ENCODE data around the gene MBNL2.

MBNL2 gene

DNA sequence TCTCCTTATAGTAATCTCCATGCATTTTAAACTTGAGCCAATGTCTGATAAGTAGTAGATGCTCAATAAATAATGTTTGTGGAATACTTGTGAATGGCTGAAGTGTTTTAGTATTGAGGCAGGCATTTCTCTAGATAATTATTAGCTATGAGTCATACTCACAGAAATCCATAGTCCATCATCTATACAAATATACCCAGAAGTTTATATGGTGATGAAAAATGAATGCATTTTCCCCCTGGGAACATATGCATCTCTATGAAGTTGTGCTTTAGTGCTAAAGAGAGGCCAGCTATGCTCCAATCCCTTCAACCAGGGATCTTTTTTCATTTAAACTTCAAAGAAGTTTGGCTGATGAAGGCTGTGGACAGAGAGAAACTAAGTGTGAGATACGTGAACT, 17.2 kb downstream of the MBNL2 start:
- no peaks in the 10 kb centered on the region for H3K9me3 ChIP-seq (ENCODE audit: control insufficient read depth, insufficient read depth, low read length)
- no peaks in the 10 kb centered on the region for H3K9me2 ChIP-seq (replicated peaks; ENCODE audit: control insufficient read depth, low read length)
- no peak overlapping the region for H3K4me3 ChIP-seq (ENCODE audit: low read length)
- TF ChIP-seq EZH2phosphoT487 (IDR thresholded peaks at IDR 0.05; ENCODE audit: borderline replicate concordance, low read length) = no peak
- TF ChIP-seq CTCF (IDR thresholded peaks at IDR 0.05; ENCODE audit: low read depth, low read length, poor library complexity, severe bottlenecking) = no peak
- no peaks in the 10 kb centered on the region for H3K36me3 ChIP-seq (ENCODE audit: control insufficient read depth, low read length)
- no peaks in the 10 kb centered on the region for H3K27me3 ChIP-seq (ENCODE audit: control insufficient read depth, low read length)
- H3K4me2 ChIP-seq (ENCODE audit: low read length) = no peak overlapping the region
- H3K27ac ChIP-seq (ENCODE audit: low read depth, low read length) = no peak overlapping the region
- H3K4me1 ChIP-seq (ENCODE audit: control insufficient read depth, low read length) = no peaks in the 10 kb centered on the region
- H3K79me2 ChIP-seq (ENCODE audit: control insufficient read depth, low read length) = peaks cover 11% of the 10 kb centered on the region
- H3F3A ChIP-seq (ENCODE audit: control insufficient read depth, insufficient read depth) = no peaks in the 10 kb centered on the region
- H4K20me1 ChIP-seq (ENCODE audit: control insufficient read depth, insufficient read depth, low read depth, low read length) = no peaks in the 10 kb centered on the region

DNA sequence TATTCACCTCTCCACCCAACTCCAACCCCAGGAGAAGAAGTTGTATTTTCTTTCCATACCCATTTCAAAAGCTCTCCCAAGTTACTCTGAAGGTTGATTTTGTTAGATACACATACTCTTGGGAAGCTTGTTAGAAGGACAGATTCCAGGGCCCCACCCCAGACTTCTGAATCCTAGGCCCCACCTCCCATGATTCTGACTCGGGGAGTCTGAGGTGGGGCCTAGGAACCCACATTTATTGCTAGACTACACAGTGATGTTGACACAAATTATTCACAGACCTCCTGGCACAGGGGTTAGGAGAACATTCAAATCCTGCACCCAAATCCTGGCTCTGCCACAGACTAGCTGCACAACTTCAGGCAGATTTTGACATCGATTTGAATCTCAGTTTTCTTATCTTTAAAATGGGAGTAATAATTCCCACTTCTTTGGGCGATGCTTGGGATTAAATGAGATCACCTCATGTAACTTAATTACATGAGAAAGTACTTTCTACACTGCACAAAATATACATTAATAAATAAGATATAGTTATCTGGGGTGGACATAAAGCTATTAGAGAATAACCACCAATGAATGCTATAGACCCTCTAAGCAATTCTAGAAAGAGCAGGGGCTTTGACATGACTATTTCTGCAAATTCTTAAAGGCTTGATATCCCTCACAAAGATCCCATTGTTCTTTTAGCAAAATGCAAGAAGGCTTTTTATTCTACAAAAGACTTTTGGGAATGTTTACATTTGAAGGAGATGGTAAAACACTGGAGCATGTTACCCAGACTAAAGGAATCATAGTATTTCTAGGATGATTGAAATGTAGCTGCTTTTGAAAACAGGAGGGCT, 18.0 kb downstream of the MBNL2 start:
- H3K4me3 ChIP-seq (ENCODE audit: low read length) = no peak overlapping the region
- no peaks in the 10 kb centered on the region for H3F3A ChIP-seq (ENCODE audit: control insufficient read depth, insufficient read depth)
- no peaks in the 10 kb centered on the region for H3K27me3 ChIP-seq (ENCODE audit: control insufficient read depth, low read length)
- TF ChIP-seq EZH2phosphoT487 (IDR thresholded peaks at IDR 0.05; ENCODE audit: borderline replicate concordance, low read length) (no peak), CTCF (IDR thresholded peaks at IDR 0.05; ENCODE audit: low read depth, low read length, poor library complexity, severe bottlenecking) (no peak)
- no peak overlapping the region for H3K27ac ChIP-seq (ENCODE audit: low read depth, low read length)
- H3K4me2 ChIP-seq (ENCODE audit: low read length) = no peak overlapping the region
- no peaks in the 10 kb centered on the region for H3K9me3 ChIP-seq (ENCODE audit: control insufficient read depth, insufficient read depth, low read length)
- H4K20me1 ChIP-seq (ENCODE audit: control insufficient read depth, insufficient read depth, low read depth, low read length) = no peaks in the 10 kb centered on the region
- no peaks in the 10 kb centered on the region for H3K4me1 ChIP-seq (ENCODE audit: control insufficient read depth, low read length)
- H3K36me3 ChIP-seq (ENCODE audit: control insufficient read depth, low read length) = no peaks in the 10 kb centered on the region
- peaks cover 5% of the 10 kb centered on the region; the same call in 1 of the 2 replicates for H3K79me2 ChIP-seq (ENCODE audit: control insufficient read depth, low read length)
- H3K9me2 ChIP-seq (replicated peaks; ENCODE audit: control insufficient read depth, low read length) = no peaks in the 10 kb centered on the region

- H3K27me3 ChIP-seq (ENCODE audit: control insufficient read depth, low read length) = no peaks in the 10 kb centered on the region
- 0 out of 2 replicates have a peak, but pooled peaks cover 3% of the 10 kb centered on the region for H3K79me2 ChIP-seq (ENCODE audit: control insufficient read depth, low read length)
- no peaks in the 10 kb centered on the region for H3K9me3 ChIP-seq (ENCODE audit: control insufficient read depth, insufficient read depth, low read length)
- no peak overlapping the region for H3K4me3 ChIP-seq (ENCODE audit: low read length)
- no peak overlapping the region for H3K4me2 ChIP-seq (ENCODE audit: low read length)
- no peaks in the 10 kb centered on the region for H3K36me3 ChIP-seq (ENCODE audit: control insufficient read depth, low read length)
- H3K27ac ChIP-seq (ENCODE audit: low read depth, low read length) = no peak overlapping the region
- no peaks in the 10 kb centered on the region for H3K9me2 ChIP-seq (replicated peaks; ENCODE audit: control insufficient read depth, low read length)
- H3F3A ChIP-seq (ENCODE audit: control insufficient read depth, insufficient read depth) = no peaks in the 10 kb centered on the region
- H3K4me1 ChIP-seq (ENCODE audit: control insufficient read depth, low read length) = no peaks in the 10 kb centered on the region
- TF ChIP-seq CTCF (IDR thresholded peaks at IDR 0.05; ENCODE audit: low read depth, low read length, poor library complexity, severe bottlenecking) = no peak
- TF ChIP-seq EZH2phosphoT487 (IDR thresholded peaks at IDR 0.05; ENCODE audit: borderline replicate concordance, low read length) = no peak
- H4K20me1 ChIP-seq (ENCODE audit: control insufficient read depth, insufficient read depth, low read depth, low read length) = no peaks in the 10 kb centered on the region
These were observed 18.9 kb downstream of the MBNL2 start for GRCh38 chr13:97240788-97241734.

All from DOHH2 (cell line).